OCI-LY7 (cell line): ENCODE measurements around the gene MAPK8IP3.

ENCODE experiments used
- EZH2phosphoT487 ChIP-seq: fragments of 200-600 bp; sonication (generic); IDR thresholded peaks from 2 replicates; pipeline ENCODE4 v1.6.1; 2018; ENCODE audit warnings: low read depth, borderline replicate concordance, mild to moderate bottlenecking, mixed run types, antibody characterized with exemption, low read length, moderate library complexity, mixed read lengths
- TF ChIP-seq, protein P1 (sequence below): fragments of 200-600 bp; sonication (generic); conservative IDR thresholded peaks from 2 replicates; pipeline ENCODE4 v1.5.1; 2014; ENCODE audit warnings: mild to moderate bottlenecking, antibody characterized with exemption, low read length, moderate library complexity, mixed read lengths

DNA sequence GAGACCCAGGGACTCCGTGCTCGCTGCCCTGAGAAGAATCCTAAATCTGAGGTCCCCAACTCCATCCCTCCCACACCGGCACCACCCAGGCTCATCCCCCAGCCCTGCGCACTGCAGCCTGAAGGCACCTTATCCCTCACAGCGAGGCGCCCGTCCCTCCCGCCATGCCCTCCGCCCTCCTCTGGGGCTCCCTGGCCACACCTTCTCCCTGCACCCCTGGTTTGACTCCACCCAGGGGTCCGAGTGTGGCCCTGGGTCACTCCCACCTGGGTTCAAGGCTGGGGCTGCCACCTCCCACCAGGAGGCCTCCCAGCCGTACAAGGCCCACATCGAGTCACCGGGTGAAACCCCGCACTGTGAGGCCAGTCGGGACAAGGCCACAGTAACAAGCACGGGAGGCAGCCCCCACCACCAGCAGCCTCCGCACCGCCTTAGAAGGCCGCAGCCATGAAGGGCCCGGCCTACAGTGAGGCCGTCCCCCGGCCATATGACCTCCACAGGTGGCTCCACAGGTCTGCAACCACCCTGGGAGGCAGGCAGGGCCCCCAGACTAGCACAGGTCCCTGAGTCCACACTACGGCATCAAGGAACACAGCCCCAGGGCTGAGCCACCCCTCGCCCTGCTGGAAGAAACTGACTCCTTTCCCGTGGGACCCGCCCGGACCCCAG, 112.3 kb downstream of the MAPK8IP3 start:
- TF ChIP-seq, protein P1, sequence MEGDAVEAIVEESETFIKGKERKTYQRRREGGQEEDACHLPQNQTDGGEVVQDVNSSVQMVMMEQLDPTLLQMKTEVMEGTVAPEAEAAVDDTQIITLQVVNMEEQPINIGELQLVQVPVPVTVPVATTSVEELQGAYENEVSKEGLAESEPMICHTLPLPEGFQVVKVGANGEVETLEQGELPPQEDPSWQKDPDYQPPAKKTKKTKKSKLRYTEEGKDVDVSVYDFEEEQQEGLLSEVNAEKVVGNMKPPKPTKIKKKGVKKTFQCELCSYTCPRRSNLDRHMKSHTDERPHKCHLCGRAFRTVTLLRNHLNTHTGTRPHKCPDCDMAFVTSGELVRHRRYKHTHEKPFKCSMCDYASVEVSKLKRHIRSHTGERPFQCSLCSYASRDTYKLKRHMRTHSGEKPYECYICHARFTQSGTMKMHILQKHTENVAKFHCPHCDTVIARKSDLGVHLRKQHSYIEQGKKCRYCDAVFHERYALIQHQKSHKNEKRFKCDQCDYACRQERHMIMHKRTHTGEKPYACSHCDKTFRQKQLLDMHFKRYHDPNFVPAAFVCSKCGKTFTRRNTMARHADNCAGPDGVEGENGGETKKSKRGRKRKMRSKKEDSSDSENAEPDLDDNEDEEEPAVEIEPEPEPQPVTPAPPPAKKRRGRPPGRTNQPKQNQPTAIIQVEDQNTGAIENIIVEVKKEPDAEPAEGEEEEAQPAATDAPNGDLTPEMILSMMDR: no peak
- no peak for TF ChIP-seq EZH2phosphoT487
